Esophagus muscularis mucosa (tissue), 4 donors: Measurements from ENCODE around the gene CXorf66. TPM values are rescaled to one million over a fixed set of nuclear protein-coding genes. Genes with fewer than 3 reads are reported as not detected.
A peak's percentile ranks its signal among the peaks of the same experiment; 100 is the strongest.

ENCODE experiments used
- DNase-seq: peaks from one replicate; pipeline ENCODE4 v3.0.0-alpha.2; 2017; ENCODE audit errors: extremely low spot score
- H3K27ac ChIP-seq, 4 donors: fragments of 200-600 bp; sonication (generic); replicated peaks in 1 of 4; 1 replicate in 3 of 4; 2 replicates in 1 of 4; pipeline ENCODE4 v1.5.1; 2016 to 2019; ENCODE audit warnings: mild to moderate bottlenecking in 1 of 4
- H3K27me3 ChIP-seq, 4 donors: fragments of 200-600 bp; sonication (generic); one replicate each; pipeline versions ENCODE4 v1.5.1 to v1.6.0; 2016 to 2019
- H3K36me3 ChIP-seq, 4 donors: fragments of 200-600 bp; sonication (generic); one replicate each; pipeline ENCODE4 v1.5.1; 2016 to 2019
- H3K4me1 ChIP-seq, 4 donors: fragments of 200-600 bp; sonication (generic); one replicate each; pipeline ENCODE4 v1.5.1; 2016 to 2019
- H3K4me3 ChIP-seq, 4 donors: fragments of 200-600 bp; sonication (generic); 1 replicate in 2 of 4; 2 replicates in 2 of 4; pipeline ENCODE4 v1.5.1; 2016 to 2019; ENCODE audit warnings: mild to moderate bottlenecking in 4 of 4, moderate library complexity in 1 of 4
- H3K9me3 ChIP-seq, 4 donors: fragments of 200-600 bp; sonication (generic); 1 replicate in 3 of 4; 2 replicates in 1 of 4; pipeline ENCODE4 v1.5.1; 2016 to 2019
- EP300 ChIP-seq: sonication (generic); formaldehyde crosslinking; IDR thresholded peaks from one replicate; pipeline ENCODE4 v1.6.1; 2017; ENCODE audit warnings: antibody characterized with exemption
- POLR2A ChIP-seq: fragments of 450-650 bp; IDR thresholded peaks from one replicate; pipeline ENCODE4 v1.6.1; 2017; ENCODE audit warnings: antibody characterized with exemption, moderate library complexity, mild to moderate bottlenecking, low read depth
- POLR2AphosphoS5 ChIP-seq, 2 donors: sonication (generic); formaldehyde crosslinking; IDR thresholded peaks; one replicate each; pipeline ENCODE4 v1.6.1; 2017; ENCODE audit warnings: antibody characterized with exemption in 2 of 2
- WGBS: methylation state at CpG from one replicate; pipeline ENCODE4 v1.1.5; 2018; 5-methylcytosine and 5-hydroxymethylcytosine counted together
- intact Hi-C: fragments of 100-400 bp; cut with DNase I; formaldehyde crosslinking; loops from one replicate; pipeline ENCODE4 v1.15.1; 2023
- total RNA-seq, 4 donors: library from RNA; depleted of rRNA; stranded (reverse); fragments of >200 nt; gene quantifications; one replicate each; pipeline versions ENCODE4 v1.1.0 to v1.2.1, GENCODE V29; 2016
- TF ChIP-seq, protein P1 (sequence below), 3 experiments: fragments of 200-600 bp in 2 of 3; fragments of 450-650 bp in 1 of 3; sonication (generic) in 2 of 3; IDR thresholded peaks; one replicate each; pipeline ENCODE4 v1.5.1; 2017 to 2019; ENCODE audit warnings: antibody characterized with exemption in 3 of 3, mild to moderate bottlenecking in 2 of 3, moderate library complexity in 1 of 3

The CXorf66 gene
- total RNA-seq, 4 donors from 2014 or later = not detected

- intact Hi-C loops = no loop called here
- no peaks in the 10 kb centered on the region for H3K36me3 ChIP-seq
- no peak for DNase-seq
- TF ChIP-seq POLR2A (no peak), POLR2AphosphoS5 (IDR thresholded peaks at IDR 0.05) (no peak), EP300 (no peak)
- TF ChIP-seq, protein P1, sequence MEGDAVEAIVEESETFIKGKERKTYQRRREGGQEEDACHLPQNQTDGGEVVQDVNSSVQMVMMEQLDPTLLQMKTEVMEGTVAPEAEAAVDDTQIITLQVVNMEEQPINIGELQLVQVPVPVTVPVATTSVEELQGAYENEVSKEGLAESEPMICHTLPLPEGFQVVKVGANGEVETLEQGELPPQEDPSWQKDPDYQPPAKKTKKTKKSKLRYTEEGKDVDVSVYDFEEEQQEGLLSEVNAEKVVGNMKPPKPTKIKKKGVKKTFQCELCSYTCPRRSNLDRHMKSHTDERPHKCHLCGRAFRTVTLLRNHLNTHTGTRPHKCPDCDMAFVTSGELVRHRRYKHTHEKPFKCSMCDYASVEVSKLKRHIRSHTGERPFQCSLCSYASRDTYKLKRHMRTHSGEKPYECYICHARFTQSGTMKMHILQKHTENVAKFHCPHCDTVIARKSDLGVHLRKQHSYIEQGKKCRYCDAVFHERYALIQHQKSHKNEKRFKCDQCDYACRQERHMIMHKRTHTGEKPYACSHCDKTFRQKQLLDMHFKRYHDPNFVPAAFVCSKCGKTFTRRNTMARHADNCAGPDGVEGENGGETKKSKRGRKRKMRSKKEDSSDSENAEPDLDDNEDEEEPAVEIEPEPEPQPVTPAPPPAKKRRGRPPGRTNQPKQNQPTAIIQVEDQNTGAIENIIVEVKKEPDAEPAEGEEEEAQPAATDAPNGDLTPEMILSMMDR (IDR thresholded peaks at IDR 0.05) = no peak
- no peak overlapping the region for H3K4me3 ChIP-seq
- H3K27ac ChIP-seq = no peak overlapping the region
- H3K9me3 ChIP-seq = no peaks in the 10 kb centered on the region
- H3K4me1 ChIP-seq = no peaks in the 10 kb centered on the region
- no peaks in the 10 kb centered on the region for H3K27me3 ChIP-seq
- 52% methylated on average over 3 of the region's 3 CpGs for WGBS
Measured at GRCh38 chrX:139949703-139950102, 15.6 kb downstream of the CXorf66 start.

- no peaks in the 10 kb centered on the region for H3K4me1 ChIP-seq
- no peak for DNase-seq
- H3K27me3 ChIP-seq = no peaks in the 10 kb centered on the region
- intact Hi-C loops = no loop called here
- TF ChIP-seq EP300 (no peak), POLR2A (no peak), POLR2AphosphoS5 (IDR thresholded peaks at IDR 0.05) (no peak)
- no peaks in the 10 kb centered on the region for H3K36me3 ChIP-seq
- 73% methylated on average over 3 of the region's 3 CpGs for WGBS
- H3K4me3 ChIP-seq = no peak overlapping the region
- H3K27ac ChIP-seq = no peak overlapping the region
- no peaks in the 10 kb centered on the region for H3K9me3 ChIP-seq
Measured at GRCh38 chrX:139945075-139945474, 20.2 kb downstream of the CXorf66 start.

DNA sequence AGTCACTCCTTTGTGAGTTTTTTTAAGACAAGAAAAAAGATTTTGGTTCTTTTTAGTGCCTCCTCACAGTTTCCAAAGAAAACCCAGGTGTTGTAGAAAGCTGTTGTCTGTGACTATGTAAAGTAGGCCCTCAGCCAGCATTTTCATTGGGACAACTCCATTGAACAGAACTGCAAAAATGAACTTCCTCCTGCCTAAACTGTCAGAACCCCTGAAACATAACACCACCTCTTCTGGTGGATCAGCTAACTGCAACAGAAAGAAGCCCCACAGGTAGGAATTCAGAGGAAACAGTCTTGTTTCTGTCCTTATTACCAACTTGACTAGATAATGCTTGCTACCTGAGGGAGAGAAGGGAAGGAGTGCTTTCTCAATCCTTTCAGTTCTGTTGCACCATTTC, 29.1 kb downstream of the CXorf66 start:
- TF ChIP-seq EP300 (no peak), POLR2AphosphoS5 (IDR thresholded peaks at IDR 0.05) (no peak), POLR2A (no peak)
- TF ChIP-seq, protein P1 (IDR thresholded peaks at IDR 0.05) = no peak
- intact Hi-C loops = no loop called here
- Histone ChIP-seq H3K4me1 (peaks cover 0 to 6% (median 0%) of the 10 kb centered on the region in 4 donors), H3K27me3 (no peaks in the 10 kb centered on the region), H3K4me3 (no peak overlapping the region), H3K27ac (no peak overlapping the region), H3K9me3 (no peaks in the 10 kb centered on the region), H3K36me3 (no peaks in the 10 kb centered on the region)
- DNase-seq = no peak

- H3K4me1 ChIP-seq = peaks cover 0 to 19% (median 14%) of the 10 kb centered on the region in 4 donors
- intact Hi-C loops = no loop called here
- H3K4me3 ChIP-seq = peak overlapping the region; percentile 69 to 87 (median 82)
- WGBS = 64% methylated on average over 15 of the region's 15 CpGs
- no peaks in the 10 kb centered on the region for H3K27me3 ChIP-seq
- TF ChIP-seq POLR2AphosphoS5 (IDR thresholded peaks at IDR 0.05) (no peak), POLR2A (no peak), EP300 (no peak)
- TF ChIP-seq, protein P1 (IDR thresholded peaks at IDR 0.05) = no peak
- DNase-seq = no peak
- H3K27ac ChIP-seq = peak overlapping the region; percentile 94 to 98 (median 96)
- no peaks in the 10 kb centered on the region for H3K36me3 ChIP-seq
- no peaks in the 10 kb centered on the region for H3K9me3 ChIP-seq
Measured at GRCh38 chrX:139933904-139934303, 31.4 kb downstream of the CXorf66 start.

DNA sequence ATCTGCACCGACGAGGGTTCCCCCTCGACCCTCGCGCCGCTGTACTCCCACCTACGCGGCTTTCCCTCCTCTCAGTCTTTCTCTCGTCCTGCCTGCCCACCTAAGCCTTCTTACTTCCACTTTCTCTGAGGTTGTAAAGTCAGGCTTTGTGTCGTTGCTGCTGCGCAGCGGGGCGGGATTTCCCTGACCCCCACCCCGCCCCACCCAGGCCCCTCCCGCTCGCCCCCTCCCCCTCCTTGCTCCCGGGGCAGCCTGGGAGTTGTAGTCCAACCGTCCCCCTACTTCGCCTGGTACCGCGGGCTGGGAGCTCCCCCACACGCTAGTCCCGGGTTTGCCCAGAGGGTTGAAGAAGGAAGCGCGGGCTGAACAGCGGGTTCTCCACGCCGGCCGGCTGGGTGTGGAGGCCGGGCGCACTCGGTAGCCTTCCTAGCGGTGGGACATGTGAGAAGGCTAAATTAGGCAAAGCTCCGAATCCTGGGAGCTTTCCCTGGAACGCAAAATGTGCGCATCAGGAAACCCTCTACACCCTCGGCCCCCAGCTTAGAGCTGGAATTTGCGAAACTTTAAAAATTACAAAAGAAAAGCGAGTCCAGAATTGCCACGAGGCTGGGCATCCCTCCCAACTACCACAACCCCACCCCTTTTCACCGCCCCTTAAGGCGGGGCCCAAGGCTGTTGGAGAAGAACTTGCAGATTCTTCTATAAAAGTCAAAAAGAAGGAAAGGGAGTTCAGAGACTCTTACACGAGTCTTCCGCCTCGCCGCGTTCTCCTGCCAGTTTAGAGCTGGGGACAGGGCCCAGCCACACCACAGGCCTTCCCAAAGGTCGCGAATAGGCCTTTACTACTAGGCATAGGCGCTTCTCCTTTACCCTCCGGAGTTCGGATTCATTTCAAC, 32.2 kb downstream of the CXorf66 start, which contains the start of gene ATP11C:
TSS of gene ATP11C (minus strand) at position 153 of the 896 bp plus-strand sequence. CDS start 1,011 bp downstream, outside the sequence.
- TF ChIP-seq EP300 (no peak), POLR2AphosphoS5 (IDR thresholded peaks at IDR 0.05) (peak; percentile 71 to 89)
- TF ChIP-seq, protein P1 (IDR thresholded peaks at IDR 0.05) = peak in 1 of 3 experiments; percentile 16
- Histone ChIP-seq H3K27me3 (no peaks in the 10 kb centered on the region), H3K27ac (peak within 1 kb of the TSS; percentile 94 to 98 (median 96)), H3K9me3 (no peaks in the 10 kb centered on the region), H3K36me3 (no peaks in the 10 kb centered on the region), H3K4me3 (peak within 1 kb of the TSS; percentile 69 to 87 (median 82)), H3K4me1 (peaks cover 0 to 19% (median 14%) of the 10 kb centered on the region in 4 donors)
- DNase-seq = peak; percentile 93
- intact Hi-C loops = no loop called here
- WGBS = 23% methylated on average over 50 of the region's 52 CpGs
